ENCODE data around the gene BRINP2.
A peak's percentile ranks its signal among the peaks of the same experiment; 100 is the strongest.

The BRINP2 gene

GRCh38 chr1:177170756-177171535, at the start of gene BRINP2:
Gene BRINP2 (plus strand): TSS chr1:177170958. CDS start chr1:177229877, 58,919 bp downstream.
- DNase-seq = peak; percentile 89

GRCh38 chr1:177122461-177123251, 48.1 kb upstream of the BRINP2 start:
- DNase-seq = no peak

- DNase-seq = no peak
These were observed 46.0 kb upstream of the BRINP2 start for GRCh38 chr1:177124577-177125278.

GRCh38 chr1:177126267-177126666, 44.5 kb upstream of the BRINP2 start:
- no peak for DNase-seq

GRCh38 chr1:177128665-177129281, 42.0 kb upstream of the BRINP2 start:
- DNase-seq = no peak

- no peak for DNase-seq
These were observed 40.3 kb upstream of the BRINP2 start for GRCh38 chr1:177130451-177130945.

GRCh38 chr1:177131723-177132122, 39.0 kb upstream of the BRINP2 start:
- no peak for DNase-seq

- DNase-seq = no peak
These were observed 38.6 kb upstream of the BRINP2 start for GRCh38 chr1:177132141-177132540.

GRCh38 chr1:177133977-177134538, 36.7 kb upstream of the BRINP2 start:
- no peak for DNase-seq

- DNase-seq = no peak
These were observed 35.5 kb upstream of the BRINP2 start for GRCh38 chr1:177135250-177135649.

GRCh38 chr1:177137814-177138213, 32.9 kb upstream of the BRINP2 start:
- no peak for DNase-seq

GRCh38 chr1:177138347-177138746, 32.4 kb upstream of the BRINP2 start:
- DNase-seq = no peak

- DNase-seq = no peak
These were observed 28.7 kb upstream of the BRINP2 start for GRCh38 chr1:177142010-177142409.

- no peak for DNase-seq
These were observed 27.9 kb upstream of the BRINP2 start for GRCh38 chr1:177142791-177143271.

- no peak for DNase-seq
These were observed 25.4 kb upstream of the BRINP2 start for GRCh38 chr1:177145106-177146070.

- no peak for DNase-seq
These were observed 24.3 kb upstream of the BRINP2 start for GRCh38 chr1:177146499-177146898.

- DNase-seq = no peak
These were observed 8.5 kb upstream of the BRINP2 start for GRCh38 chr1:177162243-177162642.

GRCh38 chr1:177163844-177164379, 6.8 kb upstream of the BRINP2 start:
- DNase-seq = no peak

GRCh38 chr1:177164380-177165068, 6.2 kb upstream of the BRINP2 start, which contains the start of gene ASTN1:
Gene ASTN1 (minus strand): TSS chr1:177164712. CDS start chr1:177164676, 36 bp downstream.
- DNase-seq = peak; percentile 31

- no peak for DNase-seq
These were observed 5.7 kb upstream of the BRINP2 start for GRCh38 chr1:177165069-177165439.
